GM12878 (cell line): ENCODE measurements around the gene SULT1A1. TPM values are rescaled to one million over a fixed set of nuclear protein-coding genes. Genes with fewer than 3 reads are reported as not detected.

Experiments
- ATAC-seq: fragments of 200-7000 bp; cut with Tn5 transposase; 3 replicates; pipeline ENCODE4 v1.9.1; 2020; ENCODE audit warnings: mild to moderate bottlenecking, moderate library complexity
- BruUV-seq: library from RNA; stranded (reverse); fragments of 400-500 nt; replicated peaks from 2 replicates; lab custom pipeline; 2021; lab: Mats Ljungman, UMichigan
- CTCF ChIA-PET: fragments of 300-600 bp; sonication (Branson Sonifier 250); formaldehyde crosslinking; extraction: SDS; loops from one replicate; lab custom pipeline; 2021; ENCODE audit warnings: inconsistent platforms; lab: Yijun Ruan, JAX
- POLR2A ChIA-PET: fragments of 350-600 bp; formaldehyde crosslinking; extraction: SDS; loops from one replicate; lab custom pipeline; 2021; ENCODE audit warnings: inconsistent platforms; lab: Charles Lee
- RAD21 ChIA-PET: fragments of 300-600 bp; sonication (Branson Sonifier 250); formaldehyde crosslinking; loops from one replicate; lab custom pipeline; 2023; ENCODE audit warnings: antibody characterized with exemption; ENCODE audit not compliant: unreplicated experiment; lab: Charles Lee
- SMC1A ChIA-PET: fragments of 300-600 bp; sonication (Branson Sonifier 250); formaldehyde crosslinking; loops from one replicate; lab custom pipeline; 2023; ENCODE audit not compliant: unreplicated experiment, uncharacterized antibody; lab: Charles Lee
- DNase-seq: peaks from one replicate; pipeline ENCODE4 v3.0.0-alpha.2; 2011; ENCODE audit warnings: low read depth, low spot score
- FAIRE-seq: peaks from 3 replicates; lab custom pipeline; 2011; peaks lifted over from hg19 to GRCh38; lab: Jason Lieb, UNC
- H2AFZ ChIP-seq: 2 replicates; pipeline ENCODE4 v1.6.0; 2011; ENCODE audit warnings: low read depth, low read length, control low read depth; ENCODE audit not compliant: control insufficient read depth
- H3K27ac ChIP-seq: 2 replicates; pipeline ENCODE4 v1.5.1; 2011; ENCODE audit warnings: control low read depth; ENCODE audit not compliant: control insufficient read depth, insufficient read depth
- H3K27me3 ChIP-seq, 2 experiments: replicated peaks in 1 of 2; 2 replicates each; pipeline versions ENCODE4 v1.6.0 to v1.6.1; 2011; ENCODE audit warnings: low read length in 1 of 2; ENCODE audit not compliant: control insufficient read depth in 2 of 2, insufficient read depth in 2 of 2
- H3K36me3 ChIP-seq, 2 experiments: 2 replicates each; pipeline ENCODE4 v1.5.1; 2011; ENCODE audit warnings: low read length in 1 of 2; ENCODE audit not compliant: control insufficient read depth in 2 of 2, insufficient read depth in 2 of 2
- H3K4me1 ChIP-seq: 2 replicates; pipeline ENCODE4 v1.6.1; 2011; ENCODE audit warnings: mild to moderate bottlenecking, low read length, moderate library complexity, mixed read lengths; ENCODE audit not compliant: control insufficient read depth, insufficient read depth
- H3K4me2 ChIP-seq: 2 replicates; pipeline ENCODE4 v1.6.0; 2011; ENCODE audit warnings: control low read depth; ENCODE audit not compliant: control insufficient read depth, insufficient read depth
- H3K4me3 ChIP-seq: fragments of 200-600 bp; sonication (generic); 2 replicates; pipeline ENCODE4 v1.5.1; 2016
- H3K79me2 ChIP-seq: 2 replicates; pipeline ENCODE4 v1.6.0; 2011; ENCODE audit warnings: low read length; ENCODE audit not compliant: control insufficient read depth, insufficient read depth
- H3K9ac ChIP-seq: 2 replicates; pipeline ENCODE4 v1.8.0; 2011; ENCODE audit warnings: low read length, control low read depth, mixed read lengths; ENCODE audit not compliant: control insufficient read depth, insufficient read depth
- H3K9me3 ChIP-seq: replicated peaks from 3 replicates; pipeline ENCODE4 v1.5.1; 2011; ENCODE audit warnings: mild to moderate bottlenecking, low read length; ENCODE audit not compliant: control insufficient read depth, insufficient read depth
- H4K20me1 ChIP-seq: 2 replicates; pipeline ENCODE4 v1.6.0; 2011; ENCODE audit not compliant: control insufficient read depth, insufficient read depth
- BACH1 ChIP-seq: fragments of 450-650 bp; IDR thresholded peaks from 2 replicates; pipeline ENCODE4 v1.6.1; 2017; ENCODE audit warnings: mild to moderate bottlenecking, borderline replicate concordance
- CREB1 ChIP-seq: IDR thresholded peaks from 2 replicates; pipeline ENCODE4 v1.6.1; 2012; ENCODE audit warnings: low read depth, mild to moderate bottlenecking, inconsistent platforms
- JUNB ChIP-seq: IDR thresholded peaks from 2 replicates; pipeline ENCODE4 v1.6.1; 2016; ENCODE audit warnings: antibody characterized with exemption, mild to moderate bottlenecking
- KLF5 ChIP-seq: fragments of 450-650 bp; IDR thresholded peaks from 2 replicates; pipeline ENCODE4 v1.6.1; 2014; ENCODE audit warnings: mild to moderate bottlenecking; ENCODE audit not compliant: partially characterized antibody
- MXI1 ChIP-seq: fragments of 150-350 bp; IDR thresholded peaks from 2 replicates; pipeline ENCODE4 v1.6.1; 2011; ENCODE audit warnings: low read depth, mild to moderate bottlenecking, inconsistent platforms, low read length, improper control_type of control experiment
- POLR2AphosphoS5 ChIP-seq: IDR thresholded peaks from 2 replicates; pipeline ENCODE4 v1.6.1; 2011; ENCODE audit warnings: mild to moderate bottlenecking, low read length, inconsistent platforms
- POU2F2 ChIP-seq: IDR thresholded peaks from 3 replicates; pipeline ENCODE4 v1.6.1; 2011; ENCODE audit warnings: low read depth, mild to moderate bottlenecking, low read length, borderline replicate concordance
- ZNF207 ChIP-seq: fragments of 450-650 bp; IDR thresholded peaks from 2 replicates; pipeline ENCODE4 v1.6.1; 2014; ENCODE audit warnings: antibody characterized with exemption, mild to moderate bottlenecking, borderline replicate concordance
- ZNF622 ChIP-seq: fragments of 450-650 bp; IDR thresholded peaks from 2 replicates; pipeline ENCODE4 v1.6.1; 2017; ENCODE audit warnings: mild to moderate bottlenecking, inconsistent platforms
- WGBS: methylation state at CpG from one replicate; pipeline ENCODE4 v1.1.6; 2016; ENCODE audit warnings: low lambda C conversion rate; ENCODE audit not compliant: insufficient replicate concordance, insufficient coverage; ENCODE audit errors: missing lambda C conversion rate; 5-methylcytosine and 5-hydroxymethylcytosine counted together
- in situ Hi-C: fragments of 300-500 bp; cut with MboI; formaldehyde crosslinking; loops from 9 replicates; pipeline ENCODE4 v1.14.3; 2018; ENCODE audit warnings: mixed read lengths
- intact Hi-C: fragments of 100-400 bp; cut with micrococcal nuclease; formaldehyde crosslinking; loops from one replicate; pipeline ENCODE4 v1.14.2; 2022; ENCODE audit not compliant: unreplicated experiment
- polyA plus RNA-seq, 11 experiments: library from polyadenylated mRNA; depleted of rRNA in 4 of 11; unstranded in 6 of 11; stranded (reverse) in 5 of 11; fragments of >200 nt; fragmentation: Nextera tagmentation in 4 of 11; fragmentation: Illumina TruSeq in 1 of 11; extraction: Ambion mirVana in 4 of 11; extraction: Trizol in 1 of 11; gene quantifications; 1 replicate in 1 of 11; 2 replicates in 10 of 11; pipeline versions ENCODE4 v1.2.1 to v1.2.3, GENCODE V29; 2011 to 2016; ENCODE audit warnings: inconsistent platforms in 2 of 11, missing spikeins in 2 of 11, low read depth in 1 of 11
- total RNA-seq, 4 experiments: library from RNA; depleted of rRNA in 3 of 4; stranded (reverse); fragments of >200 nt in 3 of 4; fragmentation: Illumina TruSeq in 1 of 4; extraction: Trizol in 1 of 4; gene quantifications; 2 replicates each; pipeline versions ENCODE4 v1.2.1 to v1.2.3, GENCODE V29; 2013 to 2021
- TF ChIP-seq, protein P1 (sequence below): IDR thresholded peaks from 2 replicates; pipeline ENCODE4 v1.6.1; 2012; ENCODE audit warnings: low read depth, low read length, improper control_type of control experiment
- TF ChIP-seq, protein P2 (sequence below): fragments of 450-650 bp; IDR thresholded peaks from 2 replicates; pipeline ENCODE4 v1.6.1; 2017; ENCODE audit warnings: mild to moderate bottlenecking, moderate library complexity
- TF ChIP-seq, protein P3 (sequence below): IDR thresholded peaks from 2 replicates; pipeline ENCODE4 v1.6.1; 2012; ENCODE audit warnings: improper control_type of control experiment, low read depth, low read length; ENCODE audit not compliant: insufficient replicate concordance
- TF ChIP-seq, protein P4 (sequence below): fragments of 150-350 bp; IDR thresholded peaks from 2 replicates; pipeline ENCODE4 v1.6.1; 2014; ENCODE audit warnings: mild to moderate bottlenecking, low read depth, low read length

SULT1A1 gene
- total and polyA plus RNA-seq, 10 of the 15 experiments (the other 5 are each of a cell fraction or from before 2014, with no cell fraction given): 0.03 to 1.5 (median 0.76) TPM; not detected in 1

DNA sequence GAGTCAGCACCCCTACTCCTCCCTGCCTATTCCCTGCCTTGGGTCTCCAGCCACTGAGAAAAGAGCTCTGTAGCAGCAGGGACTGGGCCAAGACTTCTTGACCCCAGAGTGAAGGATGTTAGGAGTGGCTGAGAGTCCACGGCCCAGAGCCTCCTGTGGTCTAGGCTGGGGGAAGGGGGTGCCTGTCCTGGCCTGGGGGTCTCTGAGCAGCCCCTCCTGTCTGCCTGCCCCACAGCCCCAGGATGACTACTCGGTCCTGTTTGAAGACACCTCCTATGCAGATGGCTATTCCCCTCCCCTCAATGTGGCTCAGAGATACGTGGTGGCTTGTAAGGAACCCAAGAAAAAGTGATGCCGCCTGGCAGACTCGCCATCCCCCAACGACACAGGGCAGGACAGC, 18.5 kb downstream of the SULT1A1 start:
- TF ChIP-seq MXI1 (no peak), JUNB (no peak), POLR2AphosphoS5 (no peak), CREB1 (no peak), BACH1 (no peak), ZNF622 (no peak), KLF5 (no peak), ZNF207 (no peak), POU2F2 (no peak)
- TF ChIP-seq, protein P1, sequence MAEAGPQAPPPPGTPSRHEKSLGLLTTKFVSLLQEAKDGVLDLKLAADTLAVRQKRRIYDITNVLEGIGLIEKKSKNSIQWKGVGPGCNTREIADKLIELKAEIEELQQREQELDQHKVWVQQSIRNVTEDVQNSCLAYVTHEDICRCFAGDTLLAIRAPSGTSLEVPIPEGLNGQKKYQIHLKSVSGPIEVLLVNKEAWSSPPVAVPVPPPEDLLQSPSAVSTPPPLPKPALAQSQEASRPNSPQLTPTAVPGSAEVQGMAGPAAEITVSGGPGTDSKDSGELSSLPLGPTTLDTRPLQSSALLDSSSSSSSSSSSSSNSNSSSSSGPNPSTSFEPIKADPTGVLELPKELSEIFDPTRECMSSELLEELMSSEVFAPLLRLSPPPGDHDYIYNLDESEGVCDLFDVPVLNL: no peak
- TF ChIP-seq, protein P2, sequence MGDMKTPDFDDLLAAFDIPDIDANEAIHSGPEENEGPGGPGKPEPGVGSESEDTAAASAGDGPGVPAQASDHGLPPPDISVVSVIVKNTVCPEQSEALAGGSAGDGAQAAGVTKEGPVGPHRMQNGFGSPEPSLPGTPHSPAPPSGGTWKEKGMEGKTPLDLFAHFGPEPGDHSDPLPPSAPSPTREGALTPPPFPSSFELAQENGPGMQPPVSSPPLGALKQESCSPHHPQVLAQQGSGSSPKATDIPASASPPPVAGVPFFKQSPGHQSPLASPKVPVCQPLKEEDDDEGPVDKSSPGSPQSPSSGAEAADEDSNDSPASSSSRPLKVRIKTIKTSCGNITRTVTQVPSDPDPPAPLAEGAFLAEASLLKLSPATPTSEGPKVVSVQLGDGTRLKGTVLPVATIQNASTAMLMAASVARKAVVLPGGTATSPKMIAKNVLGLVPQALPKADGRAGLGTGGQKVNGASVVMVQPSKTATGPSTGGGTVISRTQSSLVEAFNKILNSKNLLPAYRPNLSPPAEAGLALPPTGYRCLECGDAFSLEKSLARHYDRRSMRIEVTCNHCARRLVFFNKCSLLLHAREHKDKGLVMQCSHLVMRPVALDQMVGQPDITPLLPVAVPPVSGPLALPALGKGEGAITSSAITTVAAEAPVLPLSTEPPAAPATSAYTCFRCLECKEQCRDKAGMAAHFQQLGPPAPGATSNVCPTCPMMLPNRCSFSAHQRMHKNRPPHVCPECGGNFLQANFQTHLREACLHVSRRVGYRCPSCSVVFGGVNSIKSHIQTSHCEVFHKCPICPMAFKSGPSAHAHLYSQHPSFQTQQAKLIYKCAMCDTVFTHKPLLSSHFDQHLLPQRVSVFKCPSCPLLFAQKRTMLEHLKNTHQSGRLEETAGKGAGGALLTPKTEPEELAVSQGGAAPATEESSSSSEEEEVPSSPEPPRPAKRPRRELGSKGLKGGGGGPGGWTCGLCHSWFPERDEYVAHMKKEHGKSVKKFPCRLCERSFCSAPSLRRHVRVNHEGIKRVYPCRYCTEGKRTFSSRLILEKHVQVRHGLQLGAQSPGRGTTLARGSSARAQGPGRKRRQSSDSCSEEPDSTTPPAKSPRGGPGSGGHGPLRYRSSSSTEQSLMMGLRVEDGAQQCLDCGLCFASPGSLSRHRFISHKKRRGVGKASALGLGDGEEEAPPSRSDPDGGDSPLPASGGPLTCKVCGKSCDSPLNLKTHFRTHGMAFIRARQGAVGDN: no peak
- TF ChIP-seq, protein P3, sequence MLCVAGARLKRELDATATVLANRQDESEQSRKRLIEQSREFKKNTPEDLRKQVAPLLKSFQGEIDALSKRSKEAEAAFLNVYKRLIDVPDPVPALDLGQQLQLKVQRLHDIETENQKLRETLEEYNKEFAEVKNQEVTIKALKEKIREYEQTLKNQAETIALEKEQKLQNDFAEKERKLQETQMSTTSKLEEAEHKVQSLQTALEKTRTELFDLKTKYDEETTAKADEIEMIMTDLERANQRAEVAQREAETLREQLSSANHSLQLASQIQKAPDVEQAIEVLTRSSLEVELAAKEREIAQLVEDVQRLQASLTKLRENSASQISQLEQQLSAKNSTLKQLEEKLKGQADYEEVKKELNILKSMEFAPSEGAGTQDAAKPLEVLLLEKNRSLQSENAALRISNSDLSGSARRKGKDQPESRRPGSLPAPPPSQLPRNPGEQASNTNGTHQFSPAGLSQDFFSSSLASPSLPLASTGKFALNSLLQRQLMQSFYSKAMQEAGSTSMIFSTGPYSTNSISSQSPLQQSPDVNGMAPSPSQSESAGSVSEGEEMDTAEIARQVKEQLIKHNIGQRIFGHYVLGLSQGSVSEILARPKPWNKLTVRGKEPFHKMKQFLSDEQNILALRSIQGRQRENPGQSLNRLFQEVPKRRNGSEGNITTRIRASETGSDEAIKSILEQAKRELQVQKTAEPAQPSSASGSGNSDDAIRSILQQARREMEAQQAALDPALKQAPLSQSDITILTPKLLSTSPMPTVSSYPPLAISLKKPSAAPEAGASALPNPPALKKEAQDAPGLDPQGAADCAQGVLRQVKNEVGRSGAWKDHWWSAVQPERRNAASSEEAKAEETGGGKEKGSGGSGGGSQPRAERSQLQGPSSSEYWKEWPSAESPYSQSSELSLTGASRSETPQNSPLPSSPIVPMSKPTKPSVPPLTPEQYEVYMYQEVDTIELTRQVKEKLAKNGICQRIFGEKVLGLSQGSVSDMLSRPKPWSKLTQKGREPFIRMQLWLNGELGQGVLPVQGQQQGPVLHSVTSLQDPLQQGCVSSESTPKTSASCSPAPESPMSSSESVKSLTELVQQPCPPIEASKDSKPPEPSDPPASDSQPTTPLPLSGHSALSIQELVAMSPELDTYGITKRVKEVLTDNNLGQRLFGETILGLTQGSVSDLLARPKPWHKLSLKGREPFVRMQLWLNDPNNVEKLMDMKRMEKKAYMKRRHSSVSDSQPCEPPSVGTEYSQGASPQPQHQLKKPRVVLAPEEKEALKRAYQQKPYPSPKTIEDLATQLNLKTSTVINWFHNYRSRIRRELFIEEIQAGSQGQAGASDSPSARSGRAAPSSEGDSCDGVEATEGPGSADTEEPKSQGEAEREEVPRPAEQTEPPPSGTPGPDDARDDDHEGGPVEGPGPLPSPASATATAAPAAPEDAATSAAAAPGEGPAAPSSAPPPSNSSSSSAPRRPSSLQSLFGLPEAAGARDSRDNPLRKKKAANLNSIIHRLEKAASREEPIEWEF: no peak
- TF ChIP-seq, protein P4, sequence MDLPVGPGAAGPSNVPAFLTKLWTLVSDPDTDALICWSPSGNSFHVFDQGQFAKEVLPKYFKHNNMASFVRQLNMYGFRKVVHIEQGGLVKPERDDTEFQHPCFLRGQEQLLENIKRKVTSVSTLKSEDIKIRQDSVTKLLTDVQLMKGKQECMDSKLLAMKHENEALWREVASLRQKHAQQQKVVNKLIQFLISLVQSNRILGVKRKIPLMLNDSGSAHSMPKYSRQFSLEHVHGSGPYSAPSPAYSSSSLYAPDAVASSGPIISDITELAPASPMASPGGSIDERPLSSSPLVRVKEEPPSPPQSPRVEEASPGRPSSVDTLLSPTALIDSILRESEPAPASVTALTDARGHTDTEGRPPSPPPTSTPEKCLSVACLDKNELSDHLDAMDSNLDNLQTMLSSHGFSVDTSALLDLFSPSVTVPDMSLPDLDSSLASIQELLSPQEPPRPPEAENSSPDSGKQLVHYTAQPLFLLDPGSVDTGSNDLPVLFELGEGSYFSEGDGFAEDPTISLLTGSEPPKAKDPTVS: no peak
- SMC1A ChIA-PET: no interaction called here
- ATAC-seq (no peak), DNase-seq (no peak), FAIRE-seq (no peak)
- POLR2A ChIA-PET: no interaction called here
- RAD21 ChIA-PET: no interaction called here
- Histone ChIP-seq H4K20me1 (no peaks in the 10 kb centered on the region), H3K9me3 (no peaks in the 10 kb centered on the region), H3K4me3 (no peak overlapping the region), H2AFZ (no peak overlapping the region), H3K36me3 (peaks cover 5 to 14% of the 10 kb centered on the region in 2 experiments; a peak in 3 of 4 replicates), H3K27ac (no peak overlapping the region), H3K4me1 (no peaks in the 10 kb centered on the region), H3K79me2 (no peaks in the 10 kb centered on the region), H3K4me2 (no peak overlapping the region), H3K9ac (no peak overlapping the region), H3K27me3 (no peaks in the 10 kb centered on the region)
- intact Hi-C loops (no loop called here), in situ Hi-C loops (no loop called here)
- 71% methylated on average over 6 of the region's 6 CpGs for WGBS
- CTCF ChIA-PET: no interaction called here
- BruUV-seq: no TSS peak
